CD4-positive, alpha-beta memory T cell (primary cell): Measurements from ENCODE around the gene MACROD2. TPM values are rescaled to one million over a fixed set of nuclear protein-coding genes. Genes with fewer than 3 reads are reported as not detected.
"Not testable (repeated sequence)": the region's sequence is repeated elsewhere in the genome, so short reads cannot be mapped to it uniquely, and the experiment has no call there.

Experiments used
- CTCF ChIA-PET: fragments of 350-600 bp; sonication (Branson Sonifier 250); formaldehyde crosslinking; loops from one replicate; lab custom pipeline; 2021; ENCODE audit warnings: inconsistent platforms; ENCODE audit not compliant: partially characterized antibody; lab: Charles Lee
- POLR2A ChIA-PET: fragments of 350-600 bp; sonication (Branson Sonifier 250); formaldehyde crosslinking; loops from one replicate; lab custom pipeline; 2021; ENCODE audit not compliant: partially characterized antibody; lab: Charles Lee
- DNase-seq, 5 donors: peaks; one replicate each; pipeline versions ENCODE4 v3.0.0 to v3.0.0-alpha.2; 2020 to 2022; ENCODE audit warnings: mixed read lengths in 1 of 5
- H3K27ac ChIP-seq: one replicate; pipeline ENCODE4 v1.7.0; 2013; ENCODE audit warnings: low read depth, low read length
- H3K27me3 ChIP-seq: 2 replicates; pipeline ENCODE4 v1.7.0; 2013; ENCODE audit warnings: mild to moderate bottlenecking, low read length, moderate library complexity; ENCODE audit not compliant: insufficient read depth
- H3K36me3 ChIP-seq: 2 replicates; pipeline ENCODE4 v1.7.0; 2013; ENCODE audit warnings: mild to moderate bottlenecking, low read length, moderate library complexity; ENCODE audit not compliant: insufficient read depth
- H3K4me1 ChIP-seq: 2 replicates; pipeline ENCODE4 v1.7.0; 2013; ENCODE audit warnings: mild to moderate bottlenecking, low read length, moderate library complexity; ENCODE audit not compliant: insufficient read depth
- H3K4me3 ChIP-seq, 2 donors: one replicate each; pipeline ENCODE4 v1.7.0; 2013; ENCODE audit warnings: low read length in 2 of 2, mild to moderate bottlenecking in 1 of 2
- H3K9me3 ChIP-seq, 2 donors: one replicate each; pipeline ENCODE4 v1.7.0; 2013; ENCODE audit warnings: low read length in 2 of 2, control low read depth in 1 of 2; ENCODE audit not compliant: control insufficient read depth in 1 of 2
- H3K27ac Mint-ChIP-seq, 7 donors: one replicate each; pipeline ENCODE4 v1.8.0; 2020 to 2021; ENCODE audit warnings: mixed read lengths in 7 of 7, mild to moderate bottlenecking in 6 of 7, inconsistent platforms in 3 of 7, moderate library complexity in 3 of 7
- H3K27me3 Mint-ChIP-seq, 2 donors: one replicate each; pipeline ENCODE4 v1.8.0; 2020 to 2021; ENCODE audit warnings: mixed read lengths in 2 of 2
- H3K36me3 Mint-ChIP-seq, 2 donors: one replicate each; pipeline ENCODE4 v1.8.0; 2020 to 2021; ENCODE audit warnings: mixed read lengths in 2 of 2, inconsistent platforms in 1 of 2, mild to moderate bottlenecking in 1 of 2
- H3K4me1 Mint-ChIP-seq, 4 donors: one replicate each; pipeline ENCODE4 v1.8.0; 2020 to 2021; ENCODE audit warnings: mixed read lengths in 4 of 4, mild to moderate bottlenecking in 1 of 4
- H3K4me3 Mint-ChIP-seq, 8 donors: one replicate each; pipeline ENCODE4 v1.8.0; 2020 to 2021; ENCODE audit warnings: mixed read lengths in 8 of 8, mild to moderate bottlenecking in 7 of 8, moderate library complexity in 6 of 8, inconsistent platforms in 3 of 8
- H3K9me3 Mint-ChIP-seq, 8 donors: one replicate each; pipeline ENCODE4 v1.8.0; 2020 to 2021; ENCODE audit warnings: mixed read lengths in 8 of 8, mild to moderate bottlenecking in 5 of 8, inconsistent platforms in 3 of 8, moderate library complexity in 1 of 8
- intact Hi-C: fragments of 100-400 bp; cut with micrococcal nuclease; formaldehyde crosslinking; loops from one replicate; pipeline ENCODE4 v1.15.1; 2023
- polyA plus RNA-seq, 2 donors: library from polyadenylated mRNA; unstranded; fragments of 300-500 nt; fragmentation: Illumina TruSeq; gene quantifications; one replicate each; pipeline ENCODE4 v1.2.3, GENCODE V29; 2021
- total RNA-seq, 2 experiments: library from RNA; stranded (reverse); gene quantifications; one replicate each; pipeline ENCODE4 v1.2.3, GENCODE V29; 2021

Gene MACROD2
- total and polyA plus RNA-seq, 4 experiments from 2014 or later: not detected

DNA sequence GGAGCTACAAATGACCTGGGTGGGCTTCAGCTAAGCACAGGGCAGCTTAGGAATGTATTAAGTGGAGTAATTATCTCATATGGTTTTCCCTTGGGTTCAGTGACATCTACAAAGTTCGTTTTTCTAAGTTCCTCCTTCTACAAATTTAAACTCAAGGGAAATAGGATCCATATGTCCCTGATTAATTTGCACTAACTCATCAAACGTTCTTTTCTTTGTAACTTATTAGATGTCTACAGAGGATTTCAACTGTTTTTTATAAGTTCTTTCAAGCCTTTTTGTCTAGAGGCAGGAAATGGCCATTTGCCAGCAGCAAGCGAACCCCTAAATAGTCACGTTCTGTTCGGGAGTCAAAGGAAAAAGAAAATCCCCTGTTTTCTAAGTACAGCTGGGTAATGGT, 1517.6 kb downstream of the MACROD2 start:
- H3K4me1 Mint-ChIP-seq: no peaks in the 10 kb centered on the region
- H3K27ac ChIP-seq: no peak overlapping the region
- ChIA-PET POLR2A (no interaction called here), CTCF (no interaction called here)
- H3K27me3 Mint-ChIP-seq: no peaks in the 10 kb centered on the region
- no peak for DNase-seq
- H3K27ac Mint-ChIP-seq: no peak overlapping the region
- no peaks in the 10 kb centered on the region for H3K4me1 ChIP-seq
- H3K4me3 Mint-ChIP-seq: no peak overlapping the region
- H3K9me3 Mint-ChIP-seq: peaks cover 0 to 15% (median 6%) of the 10 kb centered on the region in 8 donors
- no peak overlapping the region for H3K4me3 ChIP-seq
- H3K9me3 ChIP-seq: no peaks in the 10 kb centered on the region
- no peaks in the 10 kb centered on the region for H3K27me3 ChIP-seq
- no peaks in the 10 kb centered on the region for H3K36me3 Mint-ChIP-seq
- intact Hi-C loops: no loop called here
- H3K36me3 ChIP-seq: no peaks in the 10 kb centered on the region

DNA sequence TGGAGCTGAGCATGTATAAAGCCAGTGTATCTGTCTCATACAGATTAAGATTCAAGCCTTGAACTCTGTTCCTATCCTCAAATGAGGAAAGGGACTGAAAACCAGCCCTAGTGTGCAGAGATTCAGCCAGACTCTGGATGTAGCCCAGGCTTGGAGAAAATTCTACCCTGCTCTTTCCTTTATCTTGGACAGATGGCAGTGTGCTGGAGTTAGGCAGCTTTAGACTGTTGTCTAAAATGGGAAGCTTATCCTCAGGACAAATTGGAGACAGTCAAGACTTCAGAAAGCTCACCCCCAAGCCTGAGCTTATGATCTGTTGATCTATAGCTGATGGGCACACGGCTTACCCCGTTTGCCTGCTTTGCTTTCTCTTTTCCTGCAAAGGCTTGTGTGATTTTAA, 1520.4 kb downstream of the MACROD2 start:
- no peaks in the 10 kb centered on the region for H3K4me1 ChIP-seq
- Mint-ChIP-seq H3K27me3 (no peaks in the 10 kb centered on the region), H3K27ac (no peak overlapping the region), H3K4me1 (no peaks in the 10 kb centered on the region), H3K9me3 (peaks cover 2 to 12% (median 7%) of the 10 kb centered on the region in 8 donors), H3K4me3 (no peak overlapping the region), H3K36me3 (no peaks in the 10 kb centered on the region)
- no peak for DNase-seq
- CTCF ChIA-PET: no interaction called here
- no peaks in the 10 kb centered on the region for H3K36me3 ChIP-seq
- POLR2A ChIA-PET: no interaction called here
- H3K4me3 ChIP-seq: no peak overlapping the region
- intact Hi-C loops: no loop called here
- no peaks in the 10 kb centered on the region for H3K27me3 ChIP-seq
- H3K27ac ChIP-seq: no peak overlapping the region
- no peaks in the 10 kb centered on the region for H3K9me3 ChIP-seq

DNA sequence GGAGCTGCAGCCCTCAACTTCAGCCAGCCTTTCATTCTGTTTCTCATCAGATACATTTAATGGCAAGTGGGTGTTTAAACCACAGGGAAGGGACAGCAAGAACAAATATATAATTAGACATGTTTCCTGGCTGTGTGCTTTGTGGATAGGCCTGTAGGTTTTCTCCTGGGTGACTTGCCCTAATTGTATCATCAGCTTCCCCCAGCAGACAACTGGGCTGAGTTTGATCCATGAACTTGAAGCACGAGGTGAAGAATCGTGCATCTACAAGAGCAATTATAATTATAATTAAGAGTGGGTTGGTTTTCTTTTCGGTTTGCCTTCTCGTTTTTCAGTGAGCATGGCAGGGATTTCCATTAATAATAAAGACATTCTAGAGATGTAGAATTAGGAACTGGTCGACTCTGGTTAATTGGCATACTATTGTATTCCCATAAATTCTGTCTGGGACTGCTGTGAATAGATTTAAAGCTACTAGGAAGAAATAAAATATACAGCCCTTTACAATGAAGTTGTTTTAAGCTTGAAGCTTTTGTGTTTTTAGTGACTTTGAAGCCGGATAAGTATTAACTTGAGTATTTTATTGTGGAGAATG, 1525.7 kb downstream of the MACROD2 start:
- H3K27me3 Mint-ChIP-seq: no peaks in the 10 kb centered on the region
- H3K4me1 Mint-ChIP-seq: no peaks in the 10 kb centered on the region
- H3K4me3 Mint-ChIP-seq: no peak overlapping the region
- Histone ChIP-seq H3K9me3 (no peaks in the 10 kb centered on the region), H3K4me1 (no peaks in the 10 kb centered on the region), H3K36me3 (no peaks in the 10 kb centered on the region), H3K27me3 (no peaks in the 10 kb centered on the region), H3K27ac (no peak overlapping the region), H3K4me3 (no peak overlapping the region)
- DNase-seq: no peak
- H3K9me3 Mint-ChIP-seq: peaks cover 4 to 20% (median 9%) of the 10 kb centered on the region in 8 donors
- H3K27ac Mint-ChIP-seq: peak overlapping the region in 1 of 7 donors; percentile 57
- no peaks in the 10 kb centered on the region for H3K36me3 Mint-ChIP-seq
- intact Hi-C loops: no loop called here
- CTCF ChIA-PET: no interaction called here
- POLR2A ChIA-PET: no interaction called here

- Histone ChIP-seq H3K4me1 (no peaks in the 10 kb centered on the region), H3K9me3 (no peaks in the 10 kb centered on the region), H3K4me3 (no peak overlapping the region), H3K27me3 (no peaks in the 10 kb centered on the region), H3K36me3 (no peaks in the 10 kb centered on the region), H3K27ac (no peak overlapping the region)
- no peak overlapping the region for H3K27ac Mint-ChIP-seq
- ChIA-PET CTCF (no interaction called here), POLR2A (no interaction called here)
- H3K4me1 Mint-ChIP-seq: no peaks in the 10 kb centered on the region
- intact Hi-C loops: no loop called here
- no peak overlapping the region for H3K4me3 Mint-ChIP-seq
- no peak for DNase-seq
- H3K36me3 Mint-ChIP-seq: no peaks in the 10 kb centered on the region
- H3K27me3 Mint-ChIP-seq: no peaks in the 10 kb centered on the region
- H3K9me3 Mint-ChIP-seq: peaks cover 2 to 27% (median 11%) of the 10 kb centered on the region in 8 donors
Observed at GRCh38 chr20:15523400-15523799, 1528.1 kb downstream of the MACROD2 start.

DNA sequence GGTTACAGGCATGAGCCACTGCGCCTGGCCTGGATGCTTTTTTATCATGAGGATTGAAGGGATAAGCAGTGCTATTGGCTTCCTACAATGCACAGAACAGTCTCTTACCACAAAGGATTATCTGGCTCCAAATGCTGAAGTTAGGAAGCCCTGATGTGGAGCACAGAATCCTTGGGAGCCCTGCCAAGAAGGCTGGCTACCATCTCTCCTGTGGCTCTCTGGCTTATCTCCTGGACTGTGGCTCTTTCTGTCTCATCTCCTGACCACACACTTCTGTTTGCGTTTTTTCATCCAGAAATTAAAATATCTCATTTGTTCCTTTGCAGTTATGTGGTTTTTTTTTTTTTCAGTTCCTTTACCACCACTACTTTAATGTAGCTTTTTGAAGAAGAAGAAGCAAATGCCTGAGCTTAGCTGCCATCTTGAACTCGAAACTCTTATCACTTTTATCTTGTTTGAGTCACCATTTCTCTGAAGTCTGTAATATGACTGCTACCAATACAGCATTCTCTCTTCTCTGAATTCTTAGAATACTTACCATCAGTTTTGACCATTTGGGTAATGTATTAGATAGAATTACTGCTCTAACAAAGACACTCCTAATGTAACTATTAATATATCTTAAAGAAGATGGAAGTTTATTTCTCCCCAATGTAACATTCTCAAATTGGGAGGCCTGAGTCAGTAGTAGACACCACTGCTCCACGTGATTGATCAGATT, 1533.2 kb downstream of the MACROD2 start:
- no peaks in the 10 kb centered on the region for H3K36me3 Mint-ChIP-seq
- Histone ChIP-seq H3K4me1 (no peaks in the 10 kb centered on the region), H3K27ac (no peak overlapping the region), H3K4me3 (no peak overlapping the region), H3K9me3 (no peaks in the 10 kb centered on the region), H3K27me3 (no peaks in the 10 kb centered on the region), H3K36me3 (no peaks in the 10 kb centered on the region)
- H3K4me3 Mint-ChIP-seq: no peak overlapping the region
- ChIA-PET CTCF (no interaction called here), POLR2A (no interaction called here)
- H3K4me1 Mint-ChIP-seq: no peaks in the 10 kb centered on the region
- H3K9me3 Mint-ChIP-seq: peaks cover 2 to 18% (median 11%) of the 10 kb centered on the region in 8 donors
- DNase-seq: no peak
- intact Hi-C loops: no loop called here
- H3K27ac Mint-ChIP-seq: no peak overlapping the region
- H3K27me3 Mint-ChIP-seq: no peaks in the 10 kb centered on the region

GRCh38 chr20:15535863-15536262, 1540.5 kb downstream of the MACROD2 start:
- H3K27ac Mint-ChIP-seq: no peak overlapping the region
- peaks cover 3 to 19% (median 10%) of the 10 kb centered on the region in 8 donors for H3K9me3 Mint-ChIP-seq
- H3K36me3 Mint-ChIP-seq: no peaks in the 10 kb centered on the region
- H3K9me3 ChIP-seq: no peaks in the 10 kb centered on the region
- ChIA-PET CTCF (no interaction called here), POLR2A (no interaction called here)
- no peaks in the 10 kb centered on the region for H3K4me1 Mint-ChIP-seq
- no peaks in the 10 kb centered on the region for H3K27me3 Mint-ChIP-seq
- no peaks in the 10 kb centered on the region for H3K4me1 ChIP-seq
- H3K27ac ChIP-seq: no peak overlapping the region
- no peak for DNase-seq
- no peaks in the 10 kb centered on the region for H3K27me3 ChIP-seq
- intact Hi-C loops: no loop called here
- H3K36me3 ChIP-seq: no peaks in the 10 kb centered on the region
- no peak overlapping the region for H3K4me3 ChIP-seq
- no peak overlapping the region for H3K4me3 Mint-ChIP-seq

DNA sequence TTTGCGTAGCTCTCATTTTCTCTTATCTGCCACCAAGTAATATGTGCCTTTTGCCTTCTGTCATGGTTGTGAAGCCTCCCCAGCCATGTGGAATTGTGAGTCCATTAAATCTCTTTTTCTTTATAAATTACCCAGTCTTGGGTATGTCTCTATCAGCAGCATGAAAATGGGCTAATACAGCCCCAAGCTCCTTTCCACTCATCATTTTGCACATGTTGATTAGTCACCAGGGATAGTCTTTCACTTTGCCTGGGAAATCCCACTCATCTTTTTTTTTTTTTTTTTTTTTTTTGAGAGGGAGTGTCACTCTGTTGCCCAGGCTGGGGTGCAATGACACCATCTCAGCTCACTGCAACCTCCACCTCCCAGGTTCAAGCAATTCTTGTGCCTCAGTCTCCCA, 1541.9 kb downstream of the MACROD2 start:
- H3K27me3 ChIP-seq, POLR2A ChIA-PET, H3K36me3 Mint-ChIP-seq, H3K36me3 ChIP-seq, CTCF ChIA-PET, intact Hi-C loops, H3K4me3 ChIP-seq, H3K4me1 Mint-ChIP-seq, H3K27me3 Mint-ChIP-seq, H3K27ac Mint-ChIP-seq, H3K27ac ChIP-seq, DNase-seq, H3K9me3 ChIP-seq, H3K4me1 ChIP-seq, H3K4me3 Mint-ChIP-seq: not testable (repeated sequence)
- peaks cover 3 to 18% (median 9%) of the 10 kb centered on the region in 8 donors for H3K9me3 Mint-ChIP-seq
